Osteoblast (primary cell): Measurements from ENCODE around the gene REPS1. TPM values are rescaled to one million over a fixed set of nuclear protein-coding genes. Genes with fewer than 3 reads are reported as not detected.

Experiments
- DNase-seq: peaks from one replicate; pipeline ENCODE4 v3.0.0; 2011; ENCODE audit warnings: low spot score, mixed read lengths; ENCODE audit not compliant: insufficient read length; ENCODE audit errors: missing footprints
- H2AFZ ChIP-seq: 2 replicates; pipeline ENCODE4 v1.6.0; 2011; ENCODE audit warnings: mild to moderate bottlenecking, low read length
- H3K27ac ChIP-seq: 2 replicates; pipeline ENCODE4 v1.5.1; 2011; ENCODE audit warnings: mild to moderate bottlenecking, low read depth, low read length, moderate library complexity
- H3K27me3 ChIP-seq: 2 replicates; pipeline ENCODE4 v1.6.0; 2012; ENCODE audit warnings: mild to moderate bottlenecking, control low read depth, inconsistent platforms, low read length, moderate library complexity; ENCODE audit not compliant: insufficient read depth
- H3K36me3 ChIP-seq: 2 replicates; pipeline ENCODE4 v1.5.1; 2011; ENCODE audit warnings: mild to moderate bottlenecking, low read length, control low read depth, moderate library complexity; ENCODE audit not compliant: insufficient read depth
- H3K4me1 ChIP-seq: 2 replicates; pipeline ENCODE4 v1.5.1; 2011; ENCODE audit warnings: mild to moderate bottlenecking, low read length, control low read depth, moderate library complexity; ENCODE audit not compliant: insufficient read depth
- H3K4me2 ChIP-seq: 2 replicates; pipeline ENCODE4 v1.6.0; 2011; ENCODE audit warnings: mild to moderate bottlenecking, low read length; ENCODE audit not compliant: insufficient read depth
- H3K4me3 ChIP-seq: fragments of 200-600 bp; sonication (generic); 3 replicates; pipeline ENCODE4 v1.5.1; 2012; ENCODE audit warnings: mild to moderate bottlenecking, low read length, inconsistent platforms; ENCODE audit not compliant: insufficient read depth
- H3K79me2 ChIP-seq: 2 replicates; pipeline ENCODE4 v1.6.0; 2012; ENCODE audit warnings: mild to moderate bottlenecking, low read length, control low read depth, inconsistent platforms; ENCODE audit not compliant: insufficient read depth
- H3K9me3 ChIP-seq: 2 replicates; pipeline ENCODE4 v1.5.1; 2011; ENCODE audit warnings: low read depth, low read length, control low read depth
- H4K20me1 ChIP-seq: 2 replicates; pipeline ENCODE4 v1.6.0; 2012; ENCODE audit warnings: mild to moderate bottlenecking, low read length, control low read depth; ENCODE audit not compliant: insufficient read depth
- CTCF ChIP-seq: IDR thresholded peaks from 2 replicates; pipeline ENCODE4 v1.5.1; 2011; ENCODE audit warnings: mild to moderate bottlenecking, low read depth, low read length, moderate library complexity; ENCODE audit errors: extremely low read depth
- total RNA-seq: library from RNA; depleted of rRNA; stranded (reverse); fragments of >200 nt; gene quantifications from 2 replicates; pipeline ENCODE4 v1.2.3, GENCODE V29; 2012

Gene REPS1
- total RNA-seq, 1 donor: 43.1 TPM

- Histone ChIP-seq H2AFZ (peak overlapping the region; percentile 2), H3K27ac (peak overlapping the region; percentile 91), H3K27me3 (no peaks in the 10 kb centered on the region), H3K4me1 (peaks cover 47% of the 10 kb centered on the region), H3K4me3 (peak overlapping the region; percentile 18), H3K4me2 (peak overlapping the region; percentile 76), H4K20me1 (no peaks in the 10 kb centered on the region), H3K79me2 (peaks cover 73% of the 10 kb centered on the region), H3K36me3 (no peaks in the 10 kb centered on the region), H3K9me3 (no peaks in the 10 kb centered on the region)
- no peak for TF ChIP-seq CTCF
- no peak for DNase-seq
These were observed 16.5 kb downstream of the REPS1 start for GRCh38 chr6:138971601-138972000.

GRCh38 chr6:138970856-138971425, 17.1 kb downstream of the REPS1 start:
- peaks cover 47% of the 10 kb centered on the region for H3K4me1 ChIP-seq
- H4K20me1 ChIP-seq: no peaks in the 10 kb centered on the region
- H3K4me3 ChIP-seq: no peak overlapping the region

GRCh38 chr6:138970159-138970558, 17.9 kb downstream of the REPS1 start:
- no peaks in the 10 kb centered on the region for H4K20me1 ChIP-seq
- H3K79me2 ChIP-seq: peaks cover 73% of the 10 kb centered on the region
- H3K9me3 ChIP-seq: no peaks in the 10 kb centered on the region
- DNase-seq: no peak
- no peak overlapping the region for H3K4me3 ChIP-seq
- H3K4me1 ChIP-seq: peaks cover 47% of the 10 kb centered on the region
- peak overlapping the region; percentile 32 for H2AFZ ChIP-seq
- TF ChIP-seq CTCF: no peak
- peak overlapping the region; percentile 76 for H3K4me2 ChIP-seq
- no peaks in the 10 kb centered on the region for H3K36me3 ChIP-seq
- peak overlapping the region; percentile 91 for H3K27ac ChIP-seq
- no peaks in the 10 kb centered on the region for H3K27me3 ChIP-seq

More at GRCh38 chr6:138970856-138971425, 17.1 kb downstream of the REPS1 start:
- Histone ChIP-seq H3K27me3 (no peaks in the 10 kb centered on the region), H3K79me2 (peaks cover 73% of the 10 kb centered on the region), H3K27ac (peak overlapping the region; percentile 91), H3K4me2 (peak overlapping the region; percentile 76), H3K9me3 (no peaks in the 10 kb centered on the region), H3K36me3 (no peaks in the 10 kb centered on the region), H2AFZ (no peak overlapping the region)
- no peak for DNase-seq
- TF ChIP-seq CTCF: no peak

GRCh38 chr6:138966870-138967269, 21.2 kb downstream of the REPS1 start:
- H3K4me3 ChIP-seq: no peak overlapping the region
- H3K27me3 ChIP-seq: no peaks in the 10 kb centered on the region
- H3K9me3 ChIP-seq: no peaks in the 10 kb centered on the region
- DNase-seq: no peak
- no peak overlapping the region for H2AFZ ChIP-seq
- no peaks in the 10 kb centered on the region for H4K20me1 ChIP-seq
- H3K4me1 ChIP-seq: peaks cover 29% of the 10 kb centered on the region
- H3K36me3 ChIP-seq: no peaks in the 10 kb centered on the region
- no peak overlapping the region for H3K27ac ChIP-seq
- no peak for TF ChIP-seq CTCF
- H3K4me2 ChIP-seq: no peak overlapping the region
- peaks cover 78% of the 10 kb centered on the region for H3K79me2 ChIP-seq
